Skeletal muscle tissue (tissue), 4 donors: ENCODE measurements around the gene ZFAND3. TPM values are rescaled to one million over a fixed set of nuclear protein-coding genes. Genes with fewer than 3 reads are reported as not detected.
"Not testable (repeated sequence)": the region's sequence is repeated elsewhere in the genome, so short reads cannot be mapped to it uniquely, and the experiment has no call there.

Experiments
- H3K27ac ChIP-seq: one replicate; pipeline ENCODE4 v1.7.0; 2013; ENCODE audit warnings: mild to moderate bottlenecking, low read depth, low read length, inconsistent platforms
- H3K27me3 ChIP-seq, 3 donors: one replicate each; pipeline ENCODE4 v1.7.0; 2013; ENCODE audit warnings: low read length in 3 of 3; ENCODE audit not compliant: control insufficient read depth in 3 of 3, insufficient read depth in 3 of 3
- H3K36me3 ChIP-seq, 3 donors: one replicate each; pipeline ENCODE4 v1.7.0; 2013; ENCODE audit warnings: low read length in 3 of 3; ENCODE audit not compliant: control insufficient read depth in 3 of 3, insufficient read depth in 3 of 3
- H3K4me1 ChIP-seq, 3 donors: one replicate each; pipeline ENCODE4 v1.7.0; 2013; ENCODE audit warnings: low read length in 3 of 3, mild to moderate bottlenecking in 3 of 3; ENCODE audit not compliant: control insufficient read depth in 3 of 3, insufficient read depth in 3 of 3
- H3K4me3 ChIP-seq, 3 donors: one replicate each; pipeline ENCODE4 v1.7.0; 2013; ENCODE audit warnings: low read length in 3 of 3
- H3K9ac ChIP-seq, 3 donors: one replicate each; pipeline ENCODE4 v1.7.0; 2013; ENCODE audit warnings: low read length in 3 of 3, mild to moderate bottlenecking in 3 of 3, moderate library complexity in 2 of 3, low read depth in 1 of 3
- H3K9me3 ChIP-seq, 3 donors: one replicate each; pipeline ENCODE4 v1.7.0; 2013; ENCODE audit warnings: low read length in 3 of 3; ENCODE audit not compliant: control insufficient read depth in 3 of 3
- total RNA-seq: library from RNA; depleted of rRNA; stranded (reverse); fragments of >200 nt; gene quantifications from one replicate; pipeline ENCODE4 v1.2.3, GENCODE V29; 2014
- donor health status: Osteomylitis.

The ZFAND3 gene
- total RNA-seq, 1 donor from 2014 or later, result 23.0 TPM

GRCh38 chr6:37871616-37872372 is 52.3 kb downstream of the ZFAND3 start:
- no peak overlapping the region for H3K4me3 ChIP-seq
- no peaks in the 10 kb centered on the region for H3K9me3 ChIP-seq
- peaks cover 8 to 12% (median 8%) of the 10 kb centered on the region in 3 donors for H3K4me1 ChIP-seq
- no peak overlapping the region for H3K27ac ChIP-seq
- no peaks in the 10 kb centered on the region for H3K36me3 ChIP-seq
- no peaks in the 10 kb centered on the region for H3K27me3 ChIP-seq
- no peak overlapping the region for H3K9ac ChIP-seq

GRCh38 chr6:37872373-37872745 is 52.8 kb downstream of the ZFAND3 start:
- no peak overlapping the region for H3K4me3 ChIP-seq
- no peaks in the 10 kb centered on the region for H3K9me3 ChIP-seq
- no peak overlapping the region for H3K9ac ChIP-seq
- no peaks in the 10 kb centered on the region for H3K36me3 ChIP-seq
- no peaks in the 10 kb centered on the region for H3K27me3 ChIP-seq
- peaks cover 4 to 9% (median 6%) of the 10 kb centered on the region in 3 donors for H3K4me1 ChIP-seq
- H3K27ac ChIP-seq, result no peak overlapping the region

GRCh38 chr6:37874726-37875125 is 55.2 kb downstream of the ZFAND3 start:
- Histone ChIP-seq H3K9ac (no peak overlapping the region), H3K27me3 (no peaks in the 10 kb centered on the region), H3K4me1 (peaks cover 11 to 18% (median 15%) of the 10 kb centered on the region in 3 donors), H3K4me3 (no peak overlapping the region), H3K36me3 (no peaks in the 10 kb centered on the region), H3K9me3 (no peaks in the 10 kb centered on the region), H3K27ac (no peak overlapping the region)

- no peak overlapping the region for H3K27ac ChIP-seq
- no peaks in the 10 kb centered on the region for H3K9me3 ChIP-seq
- H3K4me1 ChIP-seq, result peaks cover 11 to 18% (median 15%) of the 10 kb centered on the region in 3 donors
- no peak overlapping the region for H3K4me3 ChIP-seq
- H3K9ac ChIP-seq, result no peak overlapping the region
- no peaks in the 10 kb centered on the region for H3K27me3 ChIP-seq
- H3K36me3 ChIP-seq, result no peaks in the 10 kb centered on the region
These were observed 56.2 kb downstream of the ZFAND3 start for GRCh38 chr6:37875561-37876309.

GRCh38 chr6:37876843-37877242 is 57.3 kb downstream of the ZFAND3 start:
- Histone ChIP-seq H3K36me3 (no peaks in the 10 kb centered on the region), H3K9me3 (no peaks in the 10 kb centered on the region), H3K27ac (no peak overlapping the region), H3K27me3 (no peaks in the 10 kb centered on the region), H3K4me1 (peaks cover 11 to 19% (median 18%) of the 10 kb centered on the region in 3 donors), H3K9ac (no peak overlapping the region), H3K4me3 (no peak overlapping the region)

- H3K4me1 ChIP-seq, result peaks cover 11 to 22% (median 22%) of the 10 kb centered on the region in 3 donors
- no peaks in the 10 kb centered on the region for H3K27me3 ChIP-seq
- no peak overlapping the region for H3K9ac ChIP-seq
- H3K36me3 ChIP-seq, result no peaks in the 10 kb centered on the region
- H3K9me3 ChIP-seq, result no peaks in the 10 kb centered on the region
- no peak overlapping the region for H3K4me3 ChIP-seq
- H3K27ac ChIP-seq, result no peak overlapping the region
These were observed 58.0 kb downstream of the ZFAND3 start for GRCh38 chr6:37877373-37878149.

- no peak overlapping the region for H3K9ac ChIP-seq
- H3K27me3 ChIP-seq, result no peaks in the 10 kb centered on the region
- no peaks in the 10 kb centered on the region for H3K36me3 ChIP-seq
- peaks cover 11 to 22% (median 22%) of the 10 kb centered on the region in 3 donors for H3K4me1 ChIP-seq
- H3K27ac ChIP-seq, result no peak overlapping the region
- no peak overlapping the region for H3K4me3 ChIP-seq
- no peaks in the 10 kb centered on the region for H3K9me3 ChIP-seq
These were observed 58.7 kb downstream of the ZFAND3 start for GRCh38 chr6:37878150-37878710.

GRCh38 chr6:37880602-37881001 is 61.1 kb downstream of the ZFAND3 start:
- H3K9me3 ChIP-seq, H3K36me3 ChIP-seq, H3K4me3 ChIP-seq, H3K27ac ChIP-seq, H3K9ac ChIP-seq, H3K27me3 ChIP-seq: not testable (repeated sequence)
- peaks cover 11 to 19% (median 18%) of the 10 kb centered on the region in 3 donors for H3K4me1 ChIP-seq

- Histone ChIP-seq H3K9ac (no peak overlapping the region), H3K27me3 (no peaks in the 10 kb centered on the region), H3K9me3 (no peaks in the 10 kb centered on the region), H3K36me3 (no peaks in the 10 kb centered on the region), H3K4me3 (no peak overlapping the region), H3K27ac (no peak overlapping the region), H3K4me1 (peaks cover 11 to 19% (median 16%) of the 10 kb centered on the region in 3 donors)
These were observed 62.8 kb downstream of the ZFAND3 start for GRCh38 chr6:37882292-37882691.
